H4 (cell line): ENCODE measurements around the gene FABP3. TPM values are rescaled to one million over a fixed set of nuclear protein-coding genes. Genes with fewer than 3 reads are reported as not detected.
A peak's percentile ranks its signal among the peaks of the same experiment; 100 is the strongest.
"Not testable (repeated sequence)": the region's sequence is repeated elsewhere in the genome, so short reads cannot be mapped to it uniquely, and the experiment has no call there.

Experiments
- DNase-seq: peaks from one replicate; pipeline ENCODE4 v3.0.0-alpha.2; 2015; ENCODE audit warnings: low spot score
- total RNA-seq: library from RNA; depleted of rRNA; stranded (reverse); fragments of >200 nt; shearing (Covaris generic); gene quantifications from 2 replicates; pipeline ENCODE4 v1.2.3, GENCODE V29; 2014

FABP3 gene
- total RNA-seq, 1 experiment from 2014 or later: not detected

GRCh38 chr1:31398246-31398645 lies 25.4 kb upstream of the FABP3 start:
- no peak for DNase-seq

GRCh38 chr1:31397360-31398095 lies 24.7 kb upstream of the FABP3 start:
- DNase-seq: no peak

GRCh38 chr1:31396633-31397351 lies 23.9 kb upstream of the FABP3 start:
- DNase-seq: no peak

GRCh38 chr1:31394584-31395193 lies 21.8 kb upstream of the FABP3 start:
- DNase-seq: peak; percentile 68

- no peak for DNase-seq
Measured at GRCh38 chr1:31393463-31393862, 20.6 kb upstream of the FABP3 start.

- DNase-seq: no peak
Measured at GRCh38 chr1:31390071-31390470, 17.2 kb upstream of the FABP3 start.

GRCh38 chr1:31389616-31390015 lies 16.7 kb upstream of the FABP3 start:
- DNase-seq: no peak

- DNase-seq: no peak
Measured at GRCh38 chr1:31387612-31388011, 14.7 kb upstream of the FABP3 start.

GRCh38 chr1:31386576-31387243 lies 13.8 kb upstream of the FABP3 start:
- not testable (repeated sequence) for DNase-seq

- DNase-seq: no peak
Measured at GRCh38 chr1:31383967-31384366, 11.1 kb upstream of the FABP3 start.

GRCh38 chr1:31382379-31382989 lies 9.6 kb upstream of the FABP3 start:
- no peak for DNase-seq

- DNase-seq: no peak
Measured at GRCh38 chr1:31381394-31382294, 8.8 kb upstream of the FABP3 start.

- DNase-seq: no peak
Measured at GRCh38 chr1:31380181-31380580, 7.3 kb upstream of the FABP3 start.

GRCh38 chr1:31378001-31378400 lies 5.1 kb upstream of the FABP3 start:
- DNase-seq: no peak

- DNase-seq: no peak
Measured at GRCh38 chr1:31377364-31377863, 4.5 kb upstream of the FABP3 start.

GRCh38 chr1:31376375-31377134 lies 3.7 kb upstream of the FABP3 start:
- peak; percentile 71 for DNase-seq

- DNase-seq: no peak
Measured at GRCh38 chr1:31374511-31375196, 1.8 kb upstream of the FABP3 start.

- no peak for DNase-seq
Measured at GRCh38 chr1:31373897-31374486, 1.1 kb upstream of the FABP3 start.

GRCh38 chr1:31372751-31373055 lies 173 bp downstream of the FABP3 start:
- no peak for DNase-seq
